ENCODE measurements around the gene MSANTD7.

DNA sequence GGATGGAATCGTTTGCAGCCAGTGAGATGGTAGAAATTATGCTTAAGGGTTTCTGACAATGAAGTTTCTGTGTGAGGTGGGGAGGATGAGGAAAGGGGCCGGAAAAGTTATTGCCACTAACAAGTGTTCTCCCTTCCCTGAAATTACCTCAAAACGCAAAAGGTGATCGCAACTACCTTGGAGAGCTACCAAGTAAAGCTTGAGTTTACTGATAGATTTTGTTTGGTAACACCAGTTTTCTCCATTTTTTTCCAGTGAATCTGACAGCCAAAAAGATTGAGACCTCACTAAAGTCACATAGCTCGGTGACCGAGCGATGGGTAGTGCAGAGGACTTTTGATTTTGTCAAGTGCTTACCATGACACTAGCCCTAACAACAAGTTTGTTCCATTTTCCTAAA is 42.1 kb downstream of the MSANTD7 start:
- TF ChIP-seq EZH2 (IDR thresholded peaks at IDR 0.05; ENCODE audit: borderline replicate concordance, low read depth, low read length) (no peak), NONO (IDR thresholded peaks at IDR 0.05; ENCODE audit: low read depth in 2 of 2, low read length in 1 of 2) (no peak), EP300 (IDR thresholded peaks at IDR 0.05; ENCODE audit: low read length) (no peak), POLR2A (conservative IDR thresholded peaks at IDR 0.05) (no peak), ATF1 (CRISPR knock-in tag; IDR thresholded peaks at IDR 0.05) (no peak), ATF1 (tag; IDR thresholded peaks at IDR 0.05) (no peak)
- TF ChIP-seq, protein P1, sequence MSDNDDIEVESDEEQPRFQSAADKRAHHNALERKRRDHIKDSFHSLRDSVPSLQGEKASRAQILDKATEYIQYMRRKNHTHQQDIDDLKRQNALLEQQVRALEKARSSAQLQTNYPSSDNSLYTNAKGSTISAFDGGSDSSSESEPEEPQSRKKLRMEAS (CRISPR knock-in tag; IDR thresholded peaks at IDR 0.05) = no peak

Measured in K562 (cell line).